Stimulated activated naive CD4-positive, alpha-beta T cell (primary cell): Measurements from ENCODE around the gene LSP1.
"Not testable (repeated sequence)": the region's sequence is repeated elsewhere in the genome, so short reads cannot be mapped to it uniquely, and the experiment has no call there.

Experiments
- DNase-seq, 6 experiments: peaks; one replicate each; lab custom pipeline; 2025; lab: John Stamatoyannopoulos, UW

The LSP1 gene

DNA sequence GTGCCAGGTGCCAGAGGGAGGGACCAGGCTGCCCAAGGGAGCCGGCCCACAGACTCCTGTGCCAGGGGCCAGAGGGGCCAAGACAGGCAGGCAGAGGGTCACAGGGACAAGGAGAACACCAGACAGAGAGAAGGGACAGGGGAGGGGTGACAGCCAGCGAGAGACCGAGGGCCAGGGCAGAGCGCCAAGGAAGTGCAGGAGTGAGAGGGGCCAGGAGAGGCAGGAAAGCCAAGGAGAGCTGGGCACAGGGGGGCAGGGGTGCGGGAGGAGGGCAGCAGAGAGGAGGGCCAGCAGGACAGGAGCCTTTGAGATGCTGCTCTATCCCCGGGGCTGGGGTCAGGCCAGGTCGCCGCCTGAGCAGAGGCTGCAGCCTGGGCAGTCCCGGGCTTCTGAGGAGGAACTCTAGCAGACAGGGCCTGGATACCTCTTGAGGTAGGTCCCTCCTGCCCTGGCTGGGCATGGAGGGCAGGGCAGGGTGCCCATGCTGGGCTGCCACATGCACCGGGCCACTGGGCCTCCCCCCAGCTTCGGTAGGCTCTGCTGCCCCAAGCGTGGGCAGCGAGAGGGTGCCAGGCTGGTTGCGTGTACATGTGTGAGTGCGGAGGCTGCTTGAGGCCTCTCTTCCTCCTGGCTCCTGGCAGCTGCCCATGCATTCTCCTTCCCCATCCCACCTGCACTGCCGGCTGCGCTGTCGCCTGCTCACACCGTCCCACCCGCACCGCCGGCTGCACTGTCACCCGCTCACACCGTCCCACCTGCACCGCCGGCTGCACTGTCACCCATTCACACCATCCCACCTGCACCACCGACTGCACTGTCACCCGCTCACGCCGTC is 12.2 kb downstream of the LSP1 start:
- DNase-seq = no peak

DNA sequence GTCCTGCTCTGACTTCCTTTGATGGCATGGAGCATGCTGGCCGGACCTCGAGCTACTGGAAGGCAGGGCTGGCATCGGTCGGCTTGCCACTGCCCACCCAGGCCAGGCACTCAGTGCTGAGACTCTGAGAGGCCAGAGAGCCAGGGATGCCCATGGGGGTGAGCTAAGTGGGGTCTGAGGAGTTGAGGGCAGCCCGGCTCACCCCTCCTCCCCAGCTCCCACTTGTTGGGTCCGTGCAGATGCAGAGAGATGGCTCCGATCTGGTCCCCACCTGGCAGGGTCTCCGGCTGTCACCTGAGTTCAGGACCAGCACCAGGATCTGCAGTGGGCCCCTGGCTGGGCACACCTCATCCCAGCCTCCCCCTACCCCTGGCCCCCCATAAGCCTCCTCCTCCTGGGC is 13.3 kb downstream of the LSP1 start:
- DNase-seq = no peak

DNA sequence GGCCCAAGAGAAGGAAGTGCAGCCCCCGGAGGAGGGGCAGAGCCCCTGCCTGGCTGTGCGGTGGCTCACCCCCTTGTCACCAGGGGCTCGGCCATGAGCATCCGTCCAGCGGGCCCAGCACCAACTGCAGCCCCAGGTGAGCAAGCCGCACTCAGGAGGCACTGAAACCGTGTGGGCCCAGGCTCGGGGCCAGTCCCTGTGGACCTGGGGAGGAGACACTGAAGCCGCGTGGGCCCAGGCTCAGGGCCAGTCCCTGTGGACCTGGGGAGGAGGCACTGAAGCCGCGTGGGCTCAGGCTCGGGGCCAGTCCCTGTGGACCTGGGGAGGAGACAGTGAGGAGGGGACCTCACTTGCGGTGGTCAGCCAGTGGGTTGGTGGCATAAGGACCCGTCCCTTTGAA is 13.9 kb downstream of the LSP1 start:
- DNase-seq = no peak

DNA sequence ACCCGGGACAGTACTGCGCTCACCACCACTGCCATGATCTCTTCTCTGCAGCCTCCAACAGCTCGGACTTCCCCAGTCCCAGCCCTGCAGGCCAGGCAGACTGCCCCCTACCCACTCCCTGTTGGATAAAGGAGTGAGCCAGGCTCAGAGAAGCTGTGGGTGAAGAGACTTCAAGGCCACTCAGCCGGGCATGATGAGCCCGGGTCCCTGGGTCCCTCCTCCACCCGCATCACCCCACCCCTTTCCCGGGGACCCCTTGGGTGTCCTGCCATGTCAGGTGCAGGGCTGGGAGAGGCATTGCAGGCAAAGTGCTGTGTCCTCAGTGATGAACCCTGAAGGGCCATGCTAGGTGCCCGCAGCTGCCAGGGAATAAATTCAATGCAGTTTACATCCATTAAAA is 14.5 kb downstream of the LSP1 start:
- DNase-seq = no peak

- DNase-seq = no peak
These were observed 15.3 kb downstream of the LSP1 start for GRCh38 chr11:1868056-1868635.

- DNase-seq = no peak
These were observed 15.9 kb downstream of the LSP1 start for GRCh38 chr11:1868636-1869291.

DNA sequence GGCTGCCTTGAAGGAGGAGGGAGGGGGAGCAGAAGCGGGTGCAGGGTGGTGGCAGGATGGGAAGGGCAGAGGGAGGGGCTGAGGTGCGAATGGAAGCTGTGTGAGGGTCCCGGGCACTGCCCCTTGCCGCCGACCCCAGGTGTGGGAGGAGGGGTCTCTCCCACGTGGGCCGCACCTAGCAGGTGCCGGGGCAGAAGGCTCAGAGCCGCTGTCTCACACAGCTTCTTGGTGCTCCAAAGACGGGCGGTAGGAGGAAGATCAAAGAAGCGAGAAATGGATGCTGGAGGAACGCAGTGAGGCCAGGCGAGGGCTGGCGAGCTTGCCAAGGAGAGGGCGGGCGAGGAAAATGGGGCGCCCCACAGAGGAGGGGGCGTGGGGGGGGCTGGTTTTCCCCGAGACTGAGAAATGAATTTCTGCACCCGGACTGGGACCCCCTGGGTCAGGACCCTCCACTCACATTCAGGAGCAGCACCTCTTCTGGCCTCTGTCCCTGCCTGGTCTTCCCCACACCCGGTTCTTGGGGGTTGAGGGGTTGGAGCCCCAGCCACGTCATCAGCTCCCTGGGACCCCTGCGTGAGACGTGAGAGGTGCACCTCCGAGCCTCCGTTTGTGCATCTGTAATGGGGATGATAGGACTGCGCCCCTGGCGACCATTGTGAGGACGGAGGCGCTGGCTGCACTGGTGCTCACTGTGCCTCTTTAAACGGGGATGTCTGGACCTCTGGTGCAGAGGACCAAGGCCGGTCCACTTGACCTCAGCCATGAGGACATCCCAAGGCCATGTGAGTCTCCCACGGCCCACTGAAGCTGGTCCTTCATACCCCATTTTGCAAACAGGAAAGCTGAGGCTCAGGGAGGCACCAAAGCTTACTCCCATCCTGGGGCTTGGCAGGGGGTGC is 16.8 kb downstream of the LSP1 start:
- DNase-seq = no peak

DNA sequence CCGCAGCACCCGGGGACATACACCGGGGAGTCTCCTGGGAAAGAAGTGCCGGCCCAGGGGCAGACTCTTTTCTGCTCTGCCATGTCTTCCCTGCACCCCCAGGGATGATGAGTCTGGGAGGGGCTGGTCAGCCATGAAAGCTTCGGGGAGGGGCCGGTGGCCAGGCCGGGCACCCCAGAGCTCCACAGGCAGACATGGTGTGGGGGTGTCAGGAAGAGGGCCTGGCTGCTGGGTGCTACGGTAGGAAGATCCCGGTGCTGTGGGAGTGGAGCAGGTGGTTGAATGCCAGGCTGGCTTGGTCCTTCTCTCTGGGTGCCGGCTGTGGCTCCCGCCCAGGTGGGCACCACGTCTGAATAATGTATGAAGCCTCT is 17.4 kb downstream of the LSP1 start:
- no peak for DNase-seq

DNA sequence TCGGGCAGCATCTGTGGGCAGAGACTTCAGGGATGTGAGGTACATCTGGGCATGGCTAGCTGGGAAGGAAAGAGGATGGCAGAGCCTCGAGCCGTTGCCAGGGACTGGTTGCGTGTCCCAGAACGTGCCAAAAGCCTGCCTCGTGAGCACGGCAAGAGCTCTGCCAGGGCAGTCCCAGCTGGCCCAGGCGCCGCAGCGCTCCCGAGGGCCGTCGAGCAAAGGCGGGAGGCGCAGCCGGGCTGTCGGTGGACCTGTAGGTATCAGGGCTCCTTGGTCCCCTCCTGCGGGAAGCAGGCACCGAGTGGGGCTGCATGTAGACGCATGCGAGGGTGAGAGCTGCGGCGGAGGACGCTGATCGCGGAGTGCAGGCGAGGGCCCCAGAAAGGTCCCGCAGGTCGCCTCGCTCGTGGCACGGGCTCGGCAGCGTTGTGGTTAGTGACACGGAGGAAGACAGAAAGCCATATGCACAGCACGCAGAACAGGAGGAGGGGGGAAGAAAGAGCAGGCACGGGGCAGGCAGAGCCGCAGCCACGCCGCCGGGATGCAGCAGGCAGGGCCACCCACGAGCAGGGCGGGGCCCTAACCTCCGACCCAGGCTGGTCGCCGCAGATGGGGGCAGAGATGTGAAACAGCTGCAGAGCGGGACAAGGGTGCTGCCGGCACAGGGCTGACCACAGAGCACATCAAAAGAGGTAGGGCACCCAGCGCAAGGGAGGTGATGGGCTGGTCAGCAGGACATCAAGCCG is 18.0 kb downstream of the LSP1 start:
- peak in 2 of 6 experiments; percentile 17 to 32 for DNase-seq

DNA sequence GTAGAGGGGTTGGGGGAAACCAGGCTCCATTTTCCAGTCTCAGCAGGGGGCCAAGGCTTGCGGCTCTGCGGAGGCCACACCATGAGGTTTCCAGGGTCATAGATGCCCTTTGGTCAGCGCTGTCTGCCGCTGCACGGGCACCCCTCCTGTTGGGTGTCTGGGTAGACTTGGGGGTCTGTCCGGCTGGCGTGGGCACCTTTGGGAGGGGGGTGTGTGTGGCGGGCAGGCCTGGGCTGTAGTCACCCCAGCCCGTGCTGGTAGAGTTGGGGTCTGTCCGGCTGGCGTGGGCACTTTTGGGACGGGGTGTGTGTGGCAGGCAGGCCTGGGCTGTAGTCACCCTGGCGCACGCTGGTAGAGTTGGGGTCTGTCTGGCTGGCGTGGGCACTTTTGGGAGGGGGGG is 18.6 kb downstream of the LSP1 start:
- no peak for DNase-seq

GRCh38 chr11:1872267-1872985 is 19.5 kb downstream of the LSP1 start:
- DNase-seq = no peak

DNA sequence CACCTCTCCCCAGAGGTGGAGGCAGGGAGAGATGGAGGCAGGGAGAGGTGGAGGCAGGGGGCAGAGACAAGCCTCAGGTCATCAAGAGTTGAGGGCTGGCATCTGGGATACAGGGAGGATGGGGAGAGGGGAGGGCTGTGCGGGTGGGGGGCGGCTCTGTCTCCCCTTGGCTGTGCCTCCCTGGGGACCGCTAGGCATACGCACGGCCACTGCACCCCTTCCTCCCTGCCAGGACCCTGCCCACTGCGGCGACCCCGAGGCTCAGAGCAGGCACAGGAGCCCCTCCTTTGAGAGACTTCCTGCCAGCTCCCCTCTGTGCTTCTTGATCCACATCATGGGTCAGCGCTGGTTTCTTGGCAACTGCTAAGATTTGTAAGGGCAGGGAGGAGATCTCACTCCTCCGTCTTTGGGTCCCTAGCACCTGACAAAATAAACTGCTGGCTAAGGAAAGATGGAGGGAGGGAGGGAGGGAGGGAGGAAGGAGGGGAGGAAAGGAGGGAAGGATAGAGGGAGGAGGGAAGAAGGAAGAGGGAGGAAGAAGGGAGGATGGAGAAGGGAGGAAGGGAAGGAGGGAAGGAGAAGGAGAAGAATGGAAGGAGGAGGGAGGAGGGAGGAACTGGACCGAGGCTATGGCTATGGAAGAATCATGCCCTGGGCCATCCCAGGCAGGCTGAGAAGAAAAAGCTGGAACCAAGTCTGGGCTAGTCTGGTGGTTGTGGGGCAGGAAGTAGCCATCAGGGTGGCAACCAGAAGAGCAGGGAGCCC is 20.3 kb downstream of the LSP1 start:
- no peak for DNase-seq

DNA sequence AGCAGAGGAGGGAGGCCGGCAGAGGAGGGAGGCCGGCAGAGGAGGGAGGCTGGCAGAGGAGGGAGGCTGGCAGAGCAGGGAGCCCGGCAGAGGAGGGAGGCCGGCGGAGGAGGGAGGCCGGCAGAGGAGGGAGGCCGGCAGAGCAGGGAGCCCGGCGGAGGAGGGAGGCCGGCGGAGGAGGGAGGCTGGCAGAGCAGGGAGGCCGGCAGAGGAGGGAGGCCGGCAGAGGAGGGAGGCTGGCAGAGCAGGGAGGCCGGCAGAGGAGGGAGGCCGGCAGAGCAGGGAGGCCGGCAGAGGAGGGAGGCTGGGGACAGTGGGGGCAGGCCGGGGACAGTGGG is 20.9 kb downstream of the LSP1 start:
- DNase-seq = not testable (repeated sequence)

DNA sequence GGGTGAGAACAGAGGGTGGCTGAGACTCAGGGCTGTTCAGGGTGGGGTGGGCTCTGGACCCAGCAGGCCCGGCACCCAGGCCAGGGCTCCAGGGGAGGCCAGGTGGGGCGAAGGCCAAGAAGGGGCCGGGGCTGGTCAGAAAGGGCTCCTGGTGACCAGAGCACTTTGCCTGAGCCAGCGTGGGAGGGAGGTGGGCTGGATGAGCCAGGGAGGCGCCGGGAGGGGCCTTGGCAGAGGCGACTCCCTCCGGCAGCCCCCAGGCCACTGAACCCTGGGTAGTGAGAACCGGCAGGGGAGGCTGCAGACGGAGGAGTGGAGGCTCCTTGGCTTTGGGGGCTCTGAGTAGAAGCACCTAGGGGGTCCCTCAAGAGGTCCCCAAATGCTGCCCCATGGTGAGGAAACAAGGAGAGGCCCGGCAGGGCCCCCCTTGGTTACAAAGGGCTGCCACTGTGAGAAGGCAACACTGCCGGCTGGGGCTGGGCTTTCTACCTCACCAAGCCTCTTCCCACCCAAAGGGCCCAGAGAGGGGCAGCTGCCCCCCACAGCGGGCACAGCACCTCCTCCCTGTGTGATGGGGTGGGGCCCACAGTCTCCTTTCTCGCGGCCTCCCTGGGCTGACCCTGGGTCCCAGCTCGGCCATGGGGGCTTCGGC is 21.7 kb downstream of the LSP1 start:
- DNase-seq = not testable (repeated sequence)

DNA sequence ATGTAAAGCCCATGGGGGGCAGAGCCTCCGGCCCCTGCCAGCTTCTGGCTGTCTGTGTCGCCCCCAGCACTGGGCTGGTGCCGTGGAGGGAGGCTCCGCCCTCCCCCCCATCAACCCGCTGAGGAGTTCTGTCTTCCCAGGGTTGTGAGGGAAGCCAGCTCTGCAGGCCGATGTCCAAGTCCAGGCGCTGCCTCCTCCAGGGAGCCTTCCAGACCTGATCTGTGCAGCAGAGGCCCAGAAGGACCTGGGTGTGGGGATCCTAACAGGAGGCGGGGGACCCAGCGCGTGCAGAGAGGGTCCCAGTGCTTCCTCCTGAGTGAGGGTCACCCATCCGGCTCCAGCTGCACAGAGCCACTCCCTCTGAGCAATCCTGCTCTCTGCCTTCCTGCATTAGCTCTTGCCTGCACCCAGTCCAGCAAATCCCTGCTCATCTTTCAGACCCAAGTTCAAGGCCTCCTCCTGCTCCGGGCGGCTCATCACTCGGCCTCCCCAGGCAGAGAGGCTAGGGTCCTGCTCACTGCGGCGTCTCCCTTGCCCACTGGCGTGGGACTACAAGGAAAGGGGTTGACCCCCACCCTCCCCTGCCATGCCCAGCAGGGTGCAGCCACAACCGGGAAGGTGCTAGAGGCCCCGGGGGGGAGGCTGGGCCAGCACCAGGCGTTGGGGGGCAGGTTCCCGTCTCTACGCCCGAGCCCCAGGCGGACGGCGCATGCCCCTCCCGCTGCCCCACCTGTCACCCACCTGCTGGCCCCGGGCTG is 22.4 kb downstream of the LSP1 start:
- no peak for DNase-seq

DNA sequence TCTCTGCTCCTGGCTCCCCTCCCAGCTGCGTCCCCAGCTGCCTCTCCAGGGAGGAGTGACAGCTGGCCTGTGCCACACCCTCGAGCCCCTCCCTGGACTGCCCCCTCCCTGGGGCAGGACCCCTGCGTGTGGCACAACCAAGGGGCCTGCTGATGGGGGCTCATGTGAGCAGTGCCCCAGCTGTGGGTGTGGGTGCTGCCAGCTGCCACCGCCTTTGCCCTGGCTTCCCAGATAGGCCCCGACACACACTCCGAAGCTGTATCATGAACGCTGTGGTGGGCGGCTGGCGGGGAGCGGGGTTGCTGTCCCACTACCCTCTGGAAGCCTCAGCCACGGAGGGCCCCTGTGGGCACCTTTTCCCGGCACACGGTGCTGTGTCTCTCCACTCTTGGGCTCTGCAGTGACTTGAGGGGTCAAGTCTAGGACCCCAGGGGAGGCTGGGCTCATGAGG is 23.0 kb downstream of the LSP1 start:
- not testable (repeated sequence) for DNase-seq

- DNase-seq = no peak
These were observed 23.6 kb downstream of the LSP1 start for GRCh38 chr11:1876361-1877063.
